HG03571 (cell line): Measurements from ENCODE around the gene LARP4.
"Not testable (repeated sequence)": the region's sequence is repeated elsewhere in the genome, so short reads cannot be mapped to it uniquely, and the experiment has no call there.

ENCODE experiments used
- ATAC-seq: cut with Tn5 transposase; IDR thresholded peaks from one replicate; pipeline ENCODE4 v1.9.1; 2021; ENCODE audit not compliant: unreplicated experiment

The LARP4 gene

DNA sequence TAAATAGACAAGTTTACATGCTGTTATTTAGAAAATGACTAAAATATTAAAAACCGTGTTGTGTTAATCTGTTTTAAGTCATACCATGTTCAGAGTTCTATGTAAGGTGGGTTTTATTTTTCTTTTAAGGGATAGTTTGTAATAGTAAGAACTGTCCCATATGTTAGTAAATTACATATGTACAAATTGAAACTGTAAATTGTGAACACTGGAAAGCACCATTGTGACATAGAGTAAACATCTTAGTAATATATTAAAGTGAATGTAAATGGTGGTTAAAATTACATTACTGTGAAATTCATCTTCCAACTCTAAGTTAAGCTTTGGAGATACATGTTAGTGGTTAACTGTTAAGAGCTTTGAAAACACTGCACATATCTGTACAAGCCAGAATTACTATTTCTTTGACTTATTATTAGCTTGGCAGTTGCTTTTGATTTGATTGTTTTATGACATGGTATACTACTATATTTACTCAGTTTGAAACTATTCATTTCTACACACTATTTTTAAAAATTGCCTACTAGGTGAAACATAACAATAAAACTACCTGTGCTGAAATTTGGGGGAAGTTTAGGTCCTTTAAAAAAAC lies 76.7 kb downstream of the LARP4 start:
- no peak for ATAC-seq

DNA sequence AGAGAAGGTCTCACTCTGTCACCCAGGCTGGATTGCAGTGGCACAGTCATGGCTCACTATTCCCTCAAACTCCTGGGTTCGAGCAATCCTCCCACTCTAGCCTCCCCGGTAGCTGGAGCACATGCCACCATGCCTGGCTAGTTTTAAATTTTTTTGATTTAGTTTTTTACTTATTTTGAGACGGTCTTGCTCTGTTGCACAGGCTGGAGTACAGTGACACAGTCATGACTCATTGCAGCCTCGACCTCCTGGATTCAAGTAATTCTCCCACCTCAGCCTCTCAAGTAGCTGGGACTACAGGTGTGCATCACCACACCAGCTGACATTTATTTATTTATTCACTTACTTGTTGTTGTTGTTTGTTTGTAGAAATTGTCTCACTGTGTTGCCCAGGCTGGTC lies 81.9 kb downstream of the LARP4 start:
- no peak for ATAC-seq

DNA sequence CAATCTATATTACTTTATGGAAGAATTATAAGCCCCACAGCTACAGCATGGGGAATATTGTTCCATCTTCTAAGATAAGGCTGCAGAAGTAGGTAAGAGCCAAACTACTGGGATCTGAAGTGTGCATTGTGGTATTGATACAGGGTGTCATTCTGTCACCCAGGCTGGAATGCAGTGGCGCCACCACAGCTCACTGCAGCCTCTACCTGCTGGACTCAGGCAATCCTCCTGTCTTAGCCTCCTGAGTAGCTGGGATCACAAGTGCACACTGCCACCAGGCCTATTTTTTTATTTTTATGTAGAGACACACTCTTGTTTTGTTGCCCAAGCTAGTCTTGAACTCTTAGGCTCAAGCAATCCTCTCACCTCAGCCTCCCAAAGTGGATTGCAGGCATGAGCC lies 82.8 kb downstream of the LARP4 start:
- ATAC-seq: no peak

DNA sequence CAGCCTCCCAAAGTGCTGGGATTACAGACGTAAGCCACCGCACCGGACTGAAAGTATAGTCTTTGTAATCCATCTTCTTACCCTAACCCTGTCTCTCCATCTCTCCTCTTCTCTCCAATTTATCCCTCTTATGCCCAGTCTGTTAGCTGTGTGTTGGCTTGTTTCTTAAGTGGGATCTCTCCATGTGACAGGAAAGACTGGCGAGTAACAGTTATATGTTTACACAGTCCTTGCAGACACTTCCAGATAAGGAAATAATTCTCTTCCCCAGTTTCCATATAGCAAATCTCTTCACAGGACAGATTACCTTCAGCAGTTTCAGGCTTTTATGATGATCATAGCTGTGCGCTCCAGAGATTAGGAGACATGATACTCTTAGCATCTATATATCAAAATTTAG lies 88.1 kb downstream of the LARP4 start:
- no peak for ATAC-seq

DNA sequence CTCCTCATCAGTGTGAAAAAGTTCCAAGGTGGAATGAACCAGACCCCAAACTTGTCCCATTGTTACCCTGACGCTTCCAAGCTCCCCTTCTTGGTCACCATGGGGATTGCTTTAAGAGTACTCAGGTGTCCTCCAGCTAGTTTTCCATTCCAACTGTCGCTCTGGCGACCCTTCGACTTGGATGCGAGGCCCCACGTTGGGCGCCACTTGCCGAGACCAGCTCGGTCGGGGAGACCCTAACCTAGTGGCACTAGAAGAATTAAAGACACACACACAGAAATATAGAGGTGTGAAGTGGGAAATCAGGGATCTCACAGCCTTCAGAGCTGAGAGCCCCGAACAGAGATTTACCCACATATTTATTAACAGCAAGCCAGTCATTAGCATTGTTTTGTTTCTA lies 97.4 kb downstream of the LARP4 start:
- ATAC-seq: not testable (repeated sequence)

DNA sequence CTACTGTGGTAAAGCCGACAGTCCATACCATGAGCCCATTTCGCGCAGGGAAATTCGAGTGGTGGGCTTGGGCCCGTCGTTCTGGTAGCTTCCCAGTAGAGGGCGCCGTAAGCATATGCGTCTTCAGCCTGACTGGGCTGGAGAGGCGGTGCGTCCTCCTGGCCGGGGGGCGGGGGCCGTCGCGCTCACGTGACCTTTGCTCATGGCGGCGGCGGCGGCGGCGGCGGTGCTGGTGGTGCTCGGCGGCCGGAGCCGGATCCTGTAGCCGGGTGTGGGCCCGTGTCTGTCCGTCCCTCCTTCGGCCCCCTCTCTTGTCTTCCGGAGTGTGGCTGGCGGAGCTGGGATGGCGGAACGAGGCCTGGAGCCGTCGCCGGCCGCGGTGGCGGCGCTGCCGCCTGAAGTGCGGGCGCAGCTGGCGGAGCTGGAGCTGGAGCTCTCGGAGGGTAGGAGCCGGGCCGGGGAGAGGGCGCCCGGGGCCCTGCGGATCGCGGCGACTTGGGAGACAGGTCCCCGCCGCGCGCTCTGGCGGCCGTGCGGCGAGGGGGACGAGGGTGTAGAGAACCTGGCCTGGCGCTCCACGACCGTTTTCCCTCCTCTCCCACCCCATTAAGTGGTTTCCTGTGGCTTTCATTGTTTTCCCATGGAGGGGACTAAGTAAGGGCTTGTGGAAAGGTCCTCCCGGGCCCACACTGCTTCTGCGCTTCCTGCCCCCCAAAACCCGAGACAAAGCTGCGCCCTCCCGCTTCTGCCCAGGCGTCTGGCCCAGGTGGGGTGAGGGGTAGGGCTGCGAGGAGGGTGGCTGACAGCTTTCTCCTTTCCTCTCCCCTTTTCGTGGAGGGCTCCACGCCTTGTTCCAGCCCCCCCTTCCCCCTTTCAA lies 104.4 kb downstream of the LARP4 start, which contains the start of gene DIP2B:
Gene DIP2B, plus strand, starts transcription at position 188 of the 877 bp plus-strand sequence. Its CDS starts 156 bp downstream, at position 344.
- ATAC-seq: peak; percentile 71

DNA sequence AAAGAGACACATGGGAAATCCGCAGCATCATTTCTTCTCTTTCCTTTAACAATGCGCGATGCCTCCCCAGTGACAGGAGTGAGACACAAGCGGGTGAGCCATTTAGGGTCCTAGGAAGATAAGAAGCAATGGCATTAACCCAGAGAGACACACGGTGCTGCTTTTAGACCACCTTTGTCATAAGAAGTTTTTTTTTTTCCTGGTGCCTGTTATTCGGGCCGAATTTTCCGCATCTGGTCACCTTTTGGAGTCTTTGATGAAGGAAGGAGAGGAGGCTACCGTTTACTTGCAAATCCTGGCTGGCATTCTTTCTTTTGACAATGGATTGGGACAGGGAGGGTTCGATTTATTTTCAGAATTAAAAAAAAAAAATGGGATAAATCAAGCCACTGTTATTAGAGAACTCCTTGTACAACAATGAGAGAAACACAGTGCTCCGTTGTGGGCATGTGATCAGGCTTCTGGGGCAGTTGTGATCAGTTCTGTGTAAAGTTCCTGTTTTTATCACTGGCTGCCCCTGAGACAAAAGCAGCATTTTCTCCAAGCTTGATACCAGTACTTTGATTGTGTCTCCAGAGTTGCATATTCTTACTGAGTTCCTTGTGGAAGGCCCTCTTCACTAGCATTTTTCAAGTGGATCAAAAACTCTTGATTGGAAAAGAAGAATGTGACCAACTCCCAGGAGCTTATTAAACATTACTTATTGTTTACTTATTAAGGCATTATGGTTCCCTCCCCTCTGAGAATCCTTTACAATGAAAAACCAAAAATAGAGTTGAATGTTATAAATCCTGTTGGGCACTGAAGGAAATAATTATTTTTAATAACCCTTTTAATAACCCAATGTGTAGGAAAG lies 105.2 kb downstream of the LARP4 start:
- no peak for ATAC-seq

DNA sequence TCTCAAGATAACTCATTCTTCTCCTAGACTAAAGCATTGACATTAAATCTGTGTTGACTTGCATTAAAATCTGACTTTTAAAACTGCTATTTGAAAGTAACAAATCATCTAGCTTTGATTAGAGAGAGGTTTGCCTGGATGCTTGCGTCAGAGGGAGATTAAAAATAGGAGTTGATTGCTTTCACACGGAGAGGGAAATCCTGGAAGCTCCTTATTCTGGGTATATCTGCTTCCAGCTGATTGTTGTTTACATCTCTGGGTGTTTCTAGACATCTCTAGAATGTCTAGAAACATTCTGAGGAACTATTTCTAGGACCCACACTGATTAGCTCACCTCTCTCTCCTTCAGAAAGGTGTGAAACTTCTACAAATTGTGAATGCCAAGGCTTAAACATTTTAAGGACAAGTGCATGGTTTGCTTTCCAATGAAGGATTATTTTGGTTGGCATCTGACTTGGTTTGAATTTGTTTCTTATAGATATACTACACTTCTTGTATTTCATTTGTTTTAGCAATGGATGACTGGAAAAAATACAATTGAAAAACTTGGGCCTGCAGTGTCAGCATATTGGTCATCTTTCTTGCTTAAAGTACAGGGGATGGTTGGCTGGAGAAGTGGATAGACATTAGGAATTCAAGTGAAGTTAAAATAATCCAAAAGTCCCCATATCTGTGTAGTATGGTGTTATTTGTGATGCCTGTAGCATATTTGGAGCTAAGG lies 106.2 kb downstream of the LARP4 start:
- no peak for ATAC-seq

DNA sequence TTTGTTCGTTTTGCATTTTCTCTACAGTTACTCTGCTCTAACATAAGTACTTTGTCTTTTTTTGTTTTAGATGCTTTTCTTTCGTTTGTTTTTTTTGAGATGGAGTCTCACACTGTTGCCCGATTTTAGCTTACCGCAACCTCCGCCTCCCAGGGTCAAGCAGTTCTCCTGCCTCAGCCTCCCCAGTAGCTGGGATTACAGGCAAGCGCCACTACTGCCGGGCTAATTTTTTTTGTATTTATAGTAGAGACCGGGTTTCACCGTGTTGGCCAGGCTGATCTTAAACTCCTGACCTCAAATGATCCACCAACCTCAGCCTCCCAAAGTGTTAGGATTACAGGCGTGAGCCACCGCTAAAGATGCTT lies 106.8 kb downstream of the LARP4 start:
- ATAC-seq: no peak

DNA sequence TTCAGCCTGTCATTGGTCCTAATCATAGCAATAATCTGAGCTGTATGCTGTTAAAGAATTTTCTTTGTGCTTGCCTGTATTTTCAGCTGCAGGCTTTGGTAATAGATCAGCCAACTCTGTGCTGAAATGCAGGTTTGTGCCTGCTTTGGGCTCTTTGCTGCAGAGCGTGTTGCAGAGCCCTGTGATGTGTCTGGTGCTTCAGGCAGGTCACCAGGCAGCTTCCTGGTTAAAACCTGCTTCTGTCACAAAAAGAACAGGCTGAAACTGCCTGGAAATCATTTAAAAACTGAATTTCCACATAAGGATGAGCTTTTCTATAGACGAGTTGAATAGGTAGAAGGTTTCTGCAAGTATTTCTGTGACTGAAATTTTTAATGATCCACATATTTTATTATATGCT lies 107.2 kb downstream of the LARP4 start:
- no peak for ATAC-seq

DNA sequence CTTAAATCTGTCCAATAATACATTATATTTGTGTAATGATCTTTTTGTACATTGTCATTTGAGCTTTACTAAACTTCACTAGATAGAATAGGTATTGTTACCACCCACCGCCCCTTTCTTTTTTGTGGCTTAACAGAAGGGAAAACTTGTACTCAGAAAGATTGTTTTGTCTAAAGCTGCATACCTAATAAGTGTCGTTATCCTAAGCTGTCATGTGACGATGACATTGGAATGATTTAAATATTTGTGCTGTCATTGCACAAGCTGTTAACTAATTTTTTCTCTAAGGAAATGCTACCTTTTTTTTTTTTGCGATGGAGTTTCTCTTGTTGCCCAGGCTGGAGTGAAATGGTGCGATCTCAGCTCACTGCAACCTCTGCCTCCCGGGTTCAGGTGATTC lies 107.7 kb downstream of the LARP4 start:
- ATAC-seq: no peak

DNA sequence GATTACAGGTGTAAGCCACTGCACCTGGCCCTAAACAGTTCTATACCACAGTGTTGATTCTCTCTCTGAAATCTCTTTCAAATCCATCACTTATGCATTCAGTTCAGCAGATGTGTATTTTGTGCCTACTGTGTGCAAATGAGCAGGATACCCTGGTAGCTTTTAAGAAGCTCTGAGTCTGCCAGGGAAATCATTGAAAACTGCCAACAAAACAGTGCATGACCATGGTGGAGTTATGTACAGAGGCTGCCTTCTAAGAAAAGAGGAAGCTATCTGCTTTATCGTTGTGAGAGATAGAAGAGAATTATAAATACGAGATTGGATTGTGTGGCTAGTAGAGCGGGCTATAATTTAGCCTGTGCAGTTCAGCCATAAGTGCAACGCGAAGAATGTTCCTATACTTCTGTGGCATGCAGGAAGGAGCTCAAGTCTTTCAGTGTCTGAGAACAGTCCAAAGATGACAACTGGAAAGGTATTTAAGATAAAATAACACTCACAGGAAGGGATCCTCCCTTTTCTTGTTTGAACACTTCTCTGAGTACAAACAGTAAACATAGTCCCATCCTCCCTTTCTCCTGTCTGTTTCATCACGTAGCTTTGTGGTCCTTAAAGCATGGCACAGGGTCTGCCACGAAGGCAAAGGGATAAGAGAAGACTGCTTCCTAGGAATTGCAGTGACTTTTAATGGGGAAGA lies 108.4 kb downstream of the LARP4 start:
- ATAC-seq: no peak

DNA sequence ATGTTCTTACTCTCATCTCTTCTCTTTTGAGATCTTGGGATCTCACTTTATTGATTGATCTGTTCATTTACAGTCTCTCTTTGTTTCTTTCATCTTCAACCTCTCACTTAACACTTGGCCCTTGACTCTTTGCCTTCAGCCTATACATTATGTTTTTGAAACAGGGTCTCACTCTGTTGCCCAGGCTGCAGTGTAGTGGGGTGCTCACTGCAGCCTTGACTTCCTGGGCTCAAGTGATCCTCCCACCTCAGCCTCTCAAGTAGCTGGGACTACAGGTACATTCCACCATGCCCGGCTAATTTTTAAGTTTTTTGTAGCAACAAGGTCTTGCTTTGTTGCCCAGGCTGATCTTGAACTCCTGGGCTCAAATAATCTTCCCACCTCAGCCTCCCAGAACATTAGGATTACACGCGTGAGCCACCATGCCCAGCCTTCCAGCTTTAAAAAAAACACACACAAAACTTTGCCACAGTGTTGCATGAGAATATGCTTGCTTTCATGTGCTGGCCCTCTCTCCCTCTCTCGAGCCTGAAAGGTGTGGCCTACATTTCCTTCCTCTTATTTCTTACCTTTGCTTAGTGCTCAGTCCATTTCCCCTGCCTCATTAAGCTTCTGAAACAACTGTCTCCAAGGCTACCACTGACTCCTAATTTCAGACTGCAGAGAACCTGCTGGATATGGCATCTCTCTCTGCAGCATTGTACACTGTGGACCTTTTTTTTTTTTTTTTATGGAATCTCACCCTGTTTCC lies 114.0 kb downstream of the LARP4 start:
- no peak for ATAC-seq

DNA sequence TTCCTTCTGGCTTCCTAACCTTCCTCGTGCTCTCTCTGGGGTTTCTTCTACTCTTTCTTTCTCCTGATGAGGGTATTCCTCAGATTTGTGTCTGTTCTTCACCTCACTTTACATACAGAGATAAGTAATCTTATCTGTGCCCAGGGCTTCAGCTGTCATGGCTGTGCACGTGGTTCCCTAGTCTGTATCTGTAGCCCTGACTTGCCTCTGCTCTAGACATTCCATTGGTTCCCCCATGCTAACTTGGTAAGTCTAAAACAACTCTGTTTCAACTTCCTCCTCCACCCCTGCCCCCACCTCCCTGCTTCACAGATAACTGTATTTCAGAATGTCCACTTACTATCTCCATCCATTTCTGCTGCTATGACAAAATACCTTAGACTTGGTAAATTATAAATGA lies 114.9 kb downstream of the LARP4 start:
- ATAC-seq: no peak

DNA sequence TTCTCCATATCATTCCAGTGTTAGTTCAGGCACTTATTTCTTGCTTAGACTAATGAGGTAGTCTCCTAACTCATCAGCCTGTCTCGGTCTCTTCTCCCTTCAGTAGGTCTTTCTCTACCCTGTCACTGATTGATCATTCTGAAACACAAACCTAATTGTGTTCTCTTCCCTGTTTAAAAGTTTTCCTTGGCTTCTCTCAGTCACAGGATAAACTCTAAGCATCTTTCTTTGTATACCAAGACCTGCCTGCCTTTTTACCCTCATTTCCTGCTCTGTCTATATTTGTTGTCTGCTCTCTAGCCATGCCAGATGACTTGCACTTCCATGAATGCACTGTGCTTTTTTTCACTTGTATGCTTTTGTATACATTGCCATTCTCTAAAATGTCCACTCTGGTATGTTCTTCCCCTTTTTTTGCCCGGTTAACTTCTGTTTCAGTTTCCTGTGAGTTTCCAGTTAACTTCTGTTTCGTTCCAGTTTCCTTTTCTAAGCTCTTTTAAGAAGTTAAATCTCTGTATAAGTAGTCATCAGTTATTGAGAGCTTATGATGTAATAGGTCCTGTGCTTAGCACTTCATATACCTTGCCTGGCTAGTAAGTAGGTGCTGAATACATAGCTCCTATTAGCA lies 116.8 kb downstream of the LARP4 start:
- ATAC-seq: peak; percentile 67

DNA sequence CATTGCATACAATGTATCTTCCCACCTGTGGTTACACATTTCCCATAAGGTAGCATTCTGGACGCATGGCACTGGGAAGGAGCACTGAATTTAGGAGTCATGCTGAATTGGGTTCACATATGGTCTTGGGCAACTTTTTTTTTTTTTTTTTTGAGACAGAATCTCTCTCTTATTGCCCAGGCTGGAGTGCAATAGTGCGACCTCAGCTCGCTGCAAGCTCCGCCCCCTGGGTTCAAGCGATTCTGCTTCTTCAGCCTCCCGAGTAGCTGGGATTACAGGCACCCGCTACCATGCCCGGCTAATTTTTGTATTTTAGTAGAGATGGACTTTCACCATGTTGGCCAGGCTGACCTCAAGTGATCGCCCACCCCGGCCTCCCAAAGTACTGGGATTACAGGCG lies 117.4 kb downstream of the LARP4 start:
- ATAC-seq: no peak

DNA sequence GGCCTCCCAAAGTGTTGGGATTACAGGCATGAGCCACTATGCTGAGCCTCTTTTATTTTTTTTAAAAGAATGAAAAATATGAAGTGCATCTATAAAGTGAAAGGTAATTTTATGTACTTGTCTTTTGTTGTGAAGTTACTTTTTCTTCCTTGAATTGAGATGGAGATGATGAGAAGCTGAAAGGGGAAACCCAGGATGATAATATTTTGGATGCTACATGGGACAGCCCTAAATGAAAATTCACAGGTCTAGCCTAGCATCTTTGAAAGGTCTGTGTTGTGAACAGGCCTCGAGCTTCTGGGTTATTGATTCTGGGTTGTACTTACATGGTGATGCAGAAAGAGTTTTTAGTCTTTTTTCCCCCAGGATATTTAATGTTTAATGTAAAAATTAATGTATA lies 118.7 kb downstream of the LARP4 start:
- ATAC-seq: no peak

DNA sequence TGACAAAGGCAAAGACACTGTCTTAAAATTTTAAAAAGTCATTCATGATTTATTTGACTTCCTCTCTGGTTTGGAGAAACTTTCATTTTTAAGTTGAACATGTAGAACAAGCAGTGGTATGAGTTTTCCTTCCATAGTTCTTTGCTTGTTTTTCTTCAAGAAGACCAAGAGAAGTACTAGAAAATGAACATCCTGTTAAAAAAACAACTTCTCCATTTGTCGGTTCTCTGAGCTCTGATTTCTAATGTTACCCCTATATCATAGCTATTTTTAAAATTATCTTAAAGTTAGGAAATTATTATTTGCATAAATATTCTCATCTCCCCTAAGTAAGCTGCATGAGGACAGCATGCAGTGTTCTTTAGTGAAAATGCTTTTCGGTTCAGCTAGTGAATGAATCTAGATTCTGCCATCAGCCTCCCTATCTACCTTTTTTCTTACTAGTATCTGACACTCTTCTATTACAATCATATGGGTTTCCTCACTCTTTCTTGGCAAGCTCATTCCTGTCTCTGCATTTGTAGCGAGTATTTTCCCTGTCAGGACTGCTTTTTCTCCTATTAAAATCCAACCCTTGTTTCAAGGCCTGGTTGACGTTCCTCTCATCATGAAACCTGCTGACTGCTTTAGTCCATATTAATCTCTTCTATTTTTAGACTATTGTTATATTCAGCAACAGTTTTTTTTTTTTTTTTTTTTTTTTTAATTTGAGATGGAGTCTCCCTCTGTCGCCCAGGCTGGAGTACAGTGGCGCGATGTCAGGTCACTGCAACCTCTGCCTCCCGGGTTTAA lies 119.9 kb downstream of the LARP4 start:
- ATAC-seq: no peak
